ENCODE data around the gene KRTAP4-5.
"Not testable (repeated sequence)": the region's sequence is repeated elsewhere in the genome, so short reads cannot be mapped to it uniquely, and the experiment has no call there.

The KRTAP4-5 gene

GRCh38 chr17:41105347-41105746 is 44.3 kb downstream of the KRTAP4-5 start, which contains the start of gene KRTAP4-9:
Gene KRTAP4-9 (plus strand): TSS chr17:41105389. CDS start chr17:41105389, 0 bp downstream.
- DNase-seq: not testable (repeated sequence)

GRCh38 chr17:41104386-41105038 is 45.1 kb downstream of the KRTAP4-5 start:
- not testable (repeated sequence) for DNase-seq

GRCh38 chr17:41103896-41104295 is 45.7 kb downstream of the KRTAP4-5 start:
- no peak for DNase-seq

- no peak for DNase-seq
These were observed 47.9 kb downstream of the KRTAP4-5 start, which contains the start of gene KRTAP4-16 for GRCh38 chr17:41101586-41102259. Gene KRTAP4-16 (minus strand): TSS chr17:41102209. CDS start chr17:41102209, 0 bp downstream.

GRCh38 chr17:41099682-41100480 is 49.7 kb downstream of the KRTAP4-5 start:
- DNase-seq: not testable (repeated sequence)

All from CD4-positive, alpha-beta T cell treated with Interleukin-17A for 4 hours (primary cell).